Neutrophil (primary cell): ENCODE results near the gene KCNQ5.

Source experiments
- H3K27ac ChIP-seq: fragments of 200-600 bp; sonication (generic); 2 replicates; pipeline ENCODE4 v1.5.1; 2016; ENCODE audit warnings: mild to moderate bottlenecking, moderate library complexity
- H3K27me3 ChIP-seq: fragments of 200-600 bp; sonication (generic); 2 replicates; pipeline ENCODE4 v1.6.0; 2016; ENCODE audit warnings: mild to moderate bottlenecking
- H3K36me3 ChIP-seq: fragments of 200-600 bp; sonication (generic); 2 replicates; pipeline ENCODE4 v1.5.1; 2017
- H3K4me1 ChIP-seq, 2 experiments: fragments of 200-600 bp in 1 of 2; sonication (generic) in 1 of 2; 1 replicate in 1 of 2; 2 replicates in 1 of 2; pipeline versions ENCODE4 v1.5.1 to v1.6.1; 2013 to 2016; ENCODE audit warnings: low read depth in 1 of 2, low read length in 1 of 2, mild to moderate bottlenecking in 1 of 2, moderate library complexity in 1 of 2; ENCODE audit not compliant: control insufficient read depth in 1 of 2, insufficient read depth in 1 of 2
- H3K4me3 ChIP-seq, 2 experiments: fragments of 200-600 bp in 1 of 2; sonication (generic) in 1 of 2; 1 replicate in 1 of 2; 2 replicates in 1 of 2; pipeline ENCODE4 v1.5.1; 2013 to 2016; ENCODE audit warnings: low read depth in 1 of 2, low read length in 1 of 2, mild to moderate bottlenecking in 1 of 2, moderate library complexity in 1 of 2
- H3K9me3 ChIP-seq: fragments of 200-600 bp; sonication (generic); 2 replicates; pipeline ENCODE4 v1.5.1; 2016
- TF ChIP-seq, protein P1 (sequence below): fragments of 200-600 bp; sonication (generic); IDR thresholded peaks from 2 replicates; pipeline ENCODE4 v1.5.1; 2016; ENCODE audit warnings: antibody characterized with exemption

Gene KCNQ5

GRCh38 chr6:72653026-72653425 lies 31.2 kb downstream of the KCNQ5 start:
- Histone ChIP-seq H3K36me3 (no peaks in the 10 kb centered on the region), H3K4me3 (no peak overlapping the region), H3K27ac (no peak overlapping the region), H3K4me1 (peaks cover 0 to 5% of the 10 kb centered on the region in 2 experiments), H3K27me3 (no peaks in the 10 kb centered on the region), H3K9me3 (no peaks in the 10 kb centered on the region)
- TF ChIP-seq, protein P1, sequence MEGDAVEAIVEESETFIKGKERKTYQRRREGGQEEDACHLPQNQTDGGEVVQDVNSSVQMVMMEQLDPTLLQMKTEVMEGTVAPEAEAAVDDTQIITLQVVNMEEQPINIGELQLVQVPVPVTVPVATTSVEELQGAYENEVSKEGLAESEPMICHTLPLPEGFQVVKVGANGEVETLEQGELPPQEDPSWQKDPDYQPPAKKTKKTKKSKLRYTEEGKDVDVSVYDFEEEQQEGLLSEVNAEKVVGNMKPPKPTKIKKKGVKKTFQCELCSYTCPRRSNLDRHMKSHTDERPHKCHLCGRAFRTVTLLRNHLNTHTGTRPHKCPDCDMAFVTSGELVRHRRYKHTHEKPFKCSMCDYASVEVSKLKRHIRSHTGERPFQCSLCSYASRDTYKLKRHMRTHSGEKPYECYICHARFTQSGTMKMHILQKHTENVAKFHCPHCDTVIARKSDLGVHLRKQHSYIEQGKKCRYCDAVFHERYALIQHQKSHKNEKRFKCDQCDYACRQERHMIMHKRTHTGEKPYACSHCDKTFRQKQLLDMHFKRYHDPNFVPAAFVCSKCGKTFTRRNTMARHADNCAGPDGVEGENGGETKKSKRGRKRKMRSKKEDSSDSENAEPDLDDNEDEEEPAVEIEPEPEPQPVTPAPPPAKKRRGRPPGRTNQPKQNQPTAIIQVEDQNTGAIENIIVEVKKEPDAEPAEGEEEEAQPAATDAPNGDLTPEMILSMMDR: no peak

DNA sequence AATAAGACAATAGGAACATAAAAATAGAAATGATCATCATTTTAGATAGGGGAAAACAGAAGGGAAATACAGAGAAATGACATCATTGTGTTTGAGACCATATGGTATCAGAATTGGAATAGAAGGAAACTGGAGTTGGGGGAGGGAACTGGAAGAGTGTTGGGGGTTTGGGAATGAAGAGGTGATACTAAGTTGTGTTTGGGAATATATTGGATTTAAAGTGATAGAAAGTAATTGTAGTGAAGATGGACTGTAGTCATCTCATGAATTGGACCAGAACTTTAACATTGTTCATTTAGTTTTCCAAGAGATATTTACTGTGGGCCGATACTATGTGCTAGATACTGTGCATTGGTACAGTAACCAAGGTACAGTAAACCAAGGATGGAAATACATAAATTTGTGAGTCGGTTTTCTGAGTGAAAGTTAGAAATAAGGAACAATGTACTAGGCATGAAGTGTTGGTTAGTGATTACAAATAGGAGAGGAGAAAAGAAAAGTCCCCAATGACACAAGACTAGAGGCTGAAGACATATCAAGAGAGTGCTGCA lies 32.3 kb downstream of the KCNQ5 start:
- Histone ChIP-seq H3K4me3 (no peak overlapping the region), H3K36me3 (no peaks in the 10 kb centered on the region), H3K27me3 (no peaks in the 10 kb centered on the region), H3K4me1 (peaks cover 0 to 5% of the 10 kb centered on the region in 2 experiments), H3K27ac (no peak overlapping the region), H3K9me3 (no peaks in the 10 kb centered on the region)
- TF ChIP-seq, protein P1: no peak

GRCh38 chr6:72657407-72658197 lies 35.7 kb downstream of the KCNQ5 start:
- TF ChIP-seq, protein P1: no peak
- Histone ChIP-seq H3K27me3 (no peaks in the 10 kb centered on the region), H3K9me3 (no peaks in the 10 kb centered on the region), H3K36me3 (no peaks in the 10 kb centered on the region), H3K4me1 (no peaks in the 10 kb centered on the region), H3K4me3 (no peak overlapping the region), H3K27ac (no peak overlapping the region)

GRCh38 chr6:72659754-72660153 lies 37.9 kb downstream of the KCNQ5 start:
- H3K9me3 ChIP-seq: no peaks in the 10 kb centered on the region
- no peaks in the 10 kb centered on the region for H3K36me3 ChIP-seq
- H3K4me1 ChIP-seq: no peaks in the 10 kb centered on the region
- no peak overlapping the region for H3K27ac ChIP-seq
- no peak overlapping the region for H3K4me3 ChIP-seq
- H3K27me3 ChIP-seq: no peaks in the 10 kb centered on the region
- TF ChIP-seq, protein P1: no peak

GRCh38 chr6:72661411-72661810 lies 39.5 kb downstream of the KCNQ5 start:
- H3K4me3 ChIP-seq: no peak overlapping the region
- H3K9me3 ChIP-seq: no peaks in the 10 kb centered on the region
- H3K4me1 ChIP-seq: no peaks in the 10 kb centered on the region
- H3K27ac ChIP-seq: no peak overlapping the region
- no peaks in the 10 kb centered on the region for H3K27me3 ChIP-seq
- TF ChIP-seq, protein P1: no peak
- no peaks in the 10 kb centered on the region for H3K36me3 ChIP-seq
